WTC11 (cell line): ENCODE results near the gene FOXC2. TPM values are rescaled to one million over a fixed set of nuclear protein-coding genes. Genes with fewer than 3 reads are reported as not detected.

ENCODE experiments used
- ATAC-seq: fragments of 200-7000 bp; cut with Tn5 transposase; 2 replicates; pipeline ENCODE4 v1.10.0; 2021; ENCODE audit warnings: mild to moderate bottlenecking, moderate library complexity
- CTCF ChIA-PET: fragments of 300-600 bp; sonication (Branson Sonifier 250); formaldehyde crosslinking; loops from one replicate; lab custom pipeline; 2021; ENCODE audit warnings: antibody characterized with exemption; lab: Charles Lee
- POLR2A ChIA-PET: fragments of 350-600 bp; sonication (Branson Sonifier 250); formaldehyde crosslinking; loops from one replicate; lab custom pipeline; 2021; ENCODE audit warnings: antibody characterized with exemption; lab: Charles Lee
- DNase-seq: peaks from one replicate; pipeline ENCODE4 v3.0.0; 2021; ENCODE audit warnings: low spot score
- H3K27ac Mint-ChIP-seq: 2 replicates; pipeline ENCODE4 v1.8.0; 2021; ENCODE audit warnings: mixed read lengths
- H3K27me3 Mint-ChIP-seq: 2 replicates; pipeline ENCODE4 v1.8.0; 2021; ENCODE audit warnings: low read depth, mild to moderate bottlenecking, moderate library complexity, mixed read lengths
- H3K36me3 Mint-ChIP-seq: 2 replicates; pipeline ENCODE4 v1.8.0; 2021; ENCODE audit warnings: mixed read lengths
- H3K4me1 Mint-ChIP-seq: 2 replicates; pipeline ENCODE4 v1.8.0; 2022; ENCODE audit warnings: mixed read lengths
- H3K4me3 Mint-ChIP-seq: 2 replicates; pipeline ENCODE4 v1.8.0; 2021; ENCODE audit warnings: mild to moderate bottlenecking, moderate library complexity, mixed read lengths
- H3K9me3 Mint-ChIP-seq: 2 replicates; pipeline ENCODE4 v1.8.0; 2021; ENCODE audit warnings: mixed read lengths
- E2F1 ChIP-seq: sonication (generic); formaldehyde crosslinking; IDR thresholded peaks from 2 replicates; pipeline ENCODE4 v1.8.0; 2022; ENCODE audit warnings: mild to moderate bottlenecking, missing genetic modification reagents
- E2F4 ChIP-seq: sonication (generic); formaldehyde crosslinking; IDR thresholded peaks from 2 replicates; pipeline ENCODE4 v1.8.1; 2022; ENCODE audit warnings: low read depth, mild to moderate bottlenecking, moderate library complexity, missing genetic modification reagents, borderline replicate concordance
- FOXK1 ChIP-seq: sonication (generic); formaldehyde crosslinking; IDR thresholded peaks from 2 replicates; pipeline ENCODE4 v1.8.0; 2022; ENCODE audit warnings: mild to moderate bottlenecking, moderate library complexity, missing genetic modification reagents
- MLX ChIP-seq: sonication (generic); formaldehyde crosslinking; IDR thresholded peaks from 2 replicates; pipeline ENCODE4 v1.8.1; 2023; ENCODE audit warnings: mild to moderate bottlenecking, missing genetic modification reagents, moderate library complexity
- NFYB ChIP-seq: sonication (generic); formaldehyde crosslinking; conservative IDR thresholded peaks from 2 replicates; pipeline ENCODE4 v1.8.0; 2022; ENCODE audit warnings: low read depth, missing genetic modification reagents
- RELA ChIP-seq: sonication (generic); formaldehyde crosslinking; IDR thresholded peaks from 2 replicates; pipeline ENCODE4 v1.8.1; 2022; ENCODE audit warnings: missing genetic modification reagents, mild to moderate bottlenecking, borderline replicate concordance
- RORB ChIP-seq: fragments of 250-450 bp; sonication (Bioruptor Pico); IDR thresholded peaks from 2 replicates; pipeline ENCODE4 v1.9.0; 2021; ENCODE audit warnings: mild to moderate bottlenecking
- TCF7 ChIP-seq: sonication (generic); formaldehyde crosslinking; IDR thresholded peaks from 2 replicates; pipeline ENCODE4 v1.8.0; 2022; ENCODE audit warnings: mild to moderate bottlenecking, low read depth, missing genetic modification reagents, moderate library complexity
- TEAD4 ChIP-seq: sonication (generic); formaldehyde crosslinking; IDR thresholded peaks from 2 replicates; pipeline ENCODE4 v1.8.0; 2022; ENCODE audit warnings: mild to moderate bottlenecking, missing genetic modification reagents
- ZBTB21 ChIP-seq: sonication (generic); formaldehyde crosslinking; IDR thresholded peaks from 2 replicates; pipeline ENCODE4 v1.8.1; 2023; ENCODE audit warnings: mild to moderate bottlenecking, missing genetic modification reagents, borderline replicate concordance
- ZBTB43 ChIP-seq: sonication (generic); formaldehyde crosslinking; IDR thresholded peaks from 2 replicates; pipeline ENCODE4 v1.8.1; 2023; ENCODE audit warnings: mild to moderate bottlenecking, missing genetic modification reagents
- total RNA-seq: library from RNA; stranded (reverse); gene quantifications from 3 replicates; pipeline ENCODE4 v1.2.3, GENCODE V29; 2021
- TF ChIP-seq, protein P1 (sequence below): fragments of 250-450 bp; sonication (Bioruptor Pico); IDR thresholded peaks from 2 replicates; pipeline ENCODE4 v1.8.0; 2021; ENCODE audit warnings: mild to moderate bottlenecking
- TF ChIP-seq, protein P2 (sequence below): sonication (generic); formaldehyde crosslinking; IDR thresholded peaks from 2 replicates; pipeline ENCODE4 v1.8.0; 2022; ENCODE audit warnings: mild to moderate bottlenecking, missing genetic modification reagents

The FOXC2 gene
- total RNA-seq, 1 experiment from 2014 or later = 0.28 TPM

GRCh38 chr16:86556576-86556975 is 10.1 kb upstream of the FOXC2 start (continued):
- TF ChIP-seq E2F4 (CRISPR knock-in tag) = no peak
- no peak for TF ChIP-seq ZBTB21
- TF ChIP-seq TEAD4 (CRISPR knock-in tag) = no peak
- no peak for TF ChIP-seq NFYB

DNA sequence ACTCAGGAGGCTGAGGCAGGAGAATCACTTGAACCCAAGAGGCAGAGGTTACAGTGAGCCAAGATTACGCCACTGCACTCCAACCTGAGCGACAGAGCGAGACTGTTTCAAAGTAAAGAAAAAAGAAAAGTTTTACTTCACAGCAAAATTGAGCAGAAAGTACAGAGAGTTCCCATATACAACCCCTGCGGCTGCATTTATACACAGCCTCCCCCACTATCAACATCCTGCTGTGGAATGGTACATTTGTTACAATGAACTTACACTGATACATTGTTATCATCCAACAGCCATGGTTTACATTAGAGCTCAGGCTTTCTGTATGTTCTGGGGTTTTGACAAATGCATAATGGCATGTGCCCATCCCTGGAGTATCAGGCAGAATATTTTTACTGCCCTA is 9.0 kb upstream of the FOXC2 start:
- Mint-ChIP-seq H3K27ac (no peak overlapping the region), H3K4me1 (peaks cover 9% of the 10 kb centered on the region; the same call in 1 of the 2 replicates), H3K27me3 (peaks cover 10% of the 10 kb centered on the region), H3K9me3 (no peaks in the 10 kb centered on the region), H3K4me3 (no peak overlapping the region), H3K36me3 (no peaks in the 10 kb centered on the region)
- TF ChIP-seq TCF7 (CRISPR knock-in tag) = no peak
- no peak for TF ChIP-seq RELA (CRISPR knock-in tag)
- TF ChIP-seq ZBTB43 (CRISPR knock-in tag) = no peak
- TF ChIP-seq, protein P1, sequence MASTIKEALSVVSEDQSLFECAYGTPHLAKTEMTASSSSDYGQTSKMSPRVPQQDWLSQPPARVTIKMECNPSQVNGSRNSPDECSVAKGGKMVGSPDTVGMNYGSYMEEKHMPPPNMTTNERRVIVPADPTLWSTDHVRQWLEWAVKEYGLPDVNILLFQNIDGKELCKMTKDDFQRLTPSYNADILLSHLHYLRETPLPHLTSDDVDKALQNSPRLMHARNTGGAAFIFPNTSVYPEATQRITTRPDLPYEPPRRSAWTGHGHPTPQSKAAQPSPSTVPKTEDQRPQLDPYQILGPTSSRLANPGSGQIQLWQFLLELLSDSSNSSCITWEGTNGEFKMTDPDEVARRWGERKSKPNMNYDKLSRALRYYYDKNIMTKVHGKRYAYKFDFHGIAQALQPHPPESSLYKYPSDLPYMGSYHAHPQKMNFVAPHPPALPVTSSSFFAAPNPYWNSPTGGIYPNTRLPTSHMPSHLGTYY (CRISPR knock-in tag) = no peak
- TF ChIP-seq, protein P2, sequence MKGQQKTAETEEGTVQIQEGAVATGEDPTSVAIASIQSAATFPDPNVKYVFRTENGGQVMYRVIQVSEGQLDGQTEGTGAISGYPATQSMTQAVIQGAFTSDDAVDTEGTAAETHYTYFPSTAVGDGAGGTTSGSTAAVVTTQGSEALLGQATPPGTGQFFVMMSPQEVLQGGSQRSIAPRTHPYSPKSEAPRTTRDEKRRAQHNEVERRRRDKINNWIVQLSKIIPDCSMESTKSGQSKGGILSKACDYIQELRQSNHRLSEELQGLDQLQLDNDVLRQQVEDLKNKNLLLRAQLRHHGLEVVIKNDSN (CRISPR knock-in tag) = no peak
- TF ChIP-seq MLX (CRISPR knock-in tag) = no peak
- CTCF ChIA-PET = no interaction called here
- no peak for DNase-seq
- POLR2A ChIA-PET = no interaction called here
- no peak for ATAC-seq

GRCh38 chr16:86558355-86559193 is 8.1 kb upstream of the FOXC2 start:
- ATAC-seq = no peak
- Mint-ChIP-seq H3K9me3 (no peaks in the 10 kb centered on the region), H3K4me1 (peaks cover 9% of the 10 kb centered on the region; the same call in 1 of the 2 replicates)
- no peak for TF ChIP-seq ZBTB43 (CRISPR knock-in tag)
- TF ChIP-seq FOXK1 = no peak
- TF ChIP-seq E2F1 (CRISPR knock-in tag) = no peak
- no peak for TF ChIP-seq RORB (CRISPR knock-in tag)
- TF ChIP-seq, all 79 proteins: peak for 0
- no peaks in the 10 kb centered on the region for H3K36me3 Mint-ChIP-seq
- no peak overlapping the region for H3K27ac Mint-ChIP-seq
- ChIA-PET POLR2A (no interaction called here), CTCF (interaction anchor here (0.8 kb wide), 1 partner anchor 17 kb away, joined by 3 read pairs; no protein-coding TSS in a partner anchor)
- H3K4me3 Mint-ChIP-seq = no peak overlapping the region
- DNase-seq = no peak
- peaks cover 20% of the 10 kb centered on the region for H3K27me3 Mint-ChIP-seq
